Tibial artery (tissue), 4 donors: ENCODE data around the gene MSRB2.

ENCODE experiments used
- DNase-seq, 2 donors: peaks; one replicate each; pipeline ENCODE4 v3.0.0-alpha.2; 2019
- H3K27ac ChIP-seq, 2 donors: fragments of 200-600 bp; sonication (generic) in 1 of 2; 1 replicate in 1 of 2; 2 replicates in 1 of 2; pipeline ENCODE4 v1.5.1; 2018 to 2019; ENCODE audit warnings: mild to moderate bottlenecking in 1 of 2
- H3K27me3 ChIP-seq, 2 donors: fragments of 200-600 bp; sonication (generic) in 1 of 2; one replicate each; pipeline versions ENCODE4 v1.5.1 to v1.6.0; 2016 to 2019
- H3K36me3 ChIP-seq, 3 donors: fragments of 200-600 bp; sonication (generic) in 2 of 3; one replicate each; pipeline ENCODE4 v1.5.1; 2016 to 2019; ENCODE audit warnings: mild to moderate bottlenecking in 2 of 3
- H3K4me1 ChIP-seq, 4 donors: fragments of 200-600 bp; sonication (generic) in 2 of 4; 1 replicate in 3 of 4; 2 replicates in 1 of 4; pipeline ENCODE4 v1.5.1; 2016 to 2019
- H3K4me3 ChIP-seq, 2 donors: fragments of 200-600 bp; sonication (generic) in 1 of 2; 1 replicate in 1 of 2; 2 replicates in 1 of 2; pipeline ENCODE4 v1.5.1; 2018 to 2019; ENCODE audit warnings: mild to moderate bottlenecking in 2 of 2
- H3K9me3 ChIP-seq, 3 donors: fragments of 200-600 bp; sonication (generic) in 1 of 3; one replicate each; pipeline ENCODE4 v1.5.1; 2016 to 2019
- CTCF ChIP-seq, 2 experiments: fragments of 200-600 bp in 1 of 2; fragments of 450-650 bp in 1 of 2; IDR thresholded peaks; one replicate each; pipeline ENCODE4 v1.5.1; 2017 to 2019; ENCODE audit warnings: antibody characterized with exemption in 2 of 2, mild to moderate bottlenecking in 1 of 2, moderate library complexity in 1 of 2
- intact Hi-C: fragments of 100-400 bp; cut with DNase I; formaldehyde crosslinking; loops from one replicate; pipeline ENCODE4 v1.15.0; 2023; ENCODE audit warnings: low total_unique reads

MSRB2 gene

DNA sequence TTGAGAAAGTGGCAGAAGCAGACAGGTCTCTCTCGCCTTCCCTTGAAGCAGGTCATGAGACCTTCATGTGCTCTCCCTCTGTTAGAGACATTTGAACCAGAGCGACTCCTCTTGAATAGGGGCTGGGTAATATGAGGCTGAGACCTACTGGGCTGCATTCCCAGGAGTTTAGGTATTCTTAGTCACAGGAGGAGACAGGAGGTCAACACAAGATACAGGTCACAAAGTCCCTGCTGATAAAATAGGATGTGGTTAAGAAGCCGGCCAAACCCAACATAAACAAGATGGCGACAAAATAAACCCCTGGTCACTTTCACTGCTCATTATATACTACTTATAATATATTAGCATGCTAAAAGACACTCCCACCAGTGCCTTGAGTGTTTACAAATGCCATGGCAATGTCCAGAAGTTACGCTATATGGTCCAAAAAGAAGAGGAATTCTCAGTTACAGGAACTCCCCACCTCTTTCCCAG, 43.5 kb upstream of the MSRB2 start:
- DNase-seq = no peak
- Histone ChIP-seq H3K9me3 (no peaks in the 10 kb centered on the region), H3K4me1 (no peaks in the 10 kb centered on the region), H3K27me3 (no peaks in the 10 kb centered on the region), H3K27ac (no peak overlapping the region), H3K4me3 (no peak overlapping the region), H3K36me3 (no peaks in the 10 kb centered on the region)
- no peak for TF ChIP-seq CTCF (IDR thresholded peaks at IDR 0.05)
- intact Hi-C loops = no loop called here

DNA sequence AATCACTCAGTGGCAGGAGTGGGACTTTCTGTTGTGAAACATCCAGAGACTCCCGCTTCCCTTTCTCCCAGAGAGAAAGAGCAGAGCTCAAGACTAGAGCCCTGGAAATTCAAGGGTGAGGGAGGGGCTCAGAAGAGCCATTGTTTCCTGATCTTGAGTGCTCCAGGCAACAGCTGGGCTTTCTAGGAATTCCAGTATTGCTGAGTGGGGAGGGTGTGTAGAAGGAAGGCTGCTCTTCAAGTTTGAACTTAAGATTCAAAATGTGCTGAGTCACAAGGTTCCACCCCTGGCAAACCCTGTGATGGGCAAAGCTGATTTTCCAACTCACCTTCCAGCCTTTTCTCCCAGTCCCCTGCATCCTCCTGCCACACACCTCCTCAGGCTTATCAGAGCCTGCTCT, 42.3 kb upstream of the MSRB2 start:
- no peak for DNase-seq

GRCh38 chr10:23055424-23056185, 39.8 kb upstream of the MSRB2 start:
- H3K27me3 ChIP-seq = no peaks in the 10 kb centered on the region

More for the DNA sequence above, 42.3 kb upstream of the MSRB2 start:
- no peaks in the 10 kb centered on the region for H3K4me1 ChIP-seq
- intact Hi-C loops = no loop called here
- no peak overlapping the region for H3K27ac ChIP-seq
- H3K36me3 ChIP-seq = no peaks in the 10 kb centered on the region
- no peaks in the 10 kb centered on the region for H3K27me3 ChIP-seq
- TF ChIP-seq CTCF (IDR thresholded peaks at IDR 0.05) = no peak
- no peak overlapping the region for H3K4me3 ChIP-seq
- no peaks in the 10 kb centered on the region for H3K9me3 ChIP-seq

GRCh38 chr10:23056186-23056579, 39.2 kb upstream of the MSRB2 start:
- H3K9me3 ChIP-seq = no peaks in the 10 kb centered on the region
- H3K4me1 ChIP-seq = no peaks in the 10 kb centered on the region
- DNase-seq = no peak
- H3K36me3 ChIP-seq = no peaks in the 10 kb centered on the region
- no peak for TF ChIP-seq CTCF (IDR thresholded peaks at IDR 0.05)
- intact Hi-C loops = no loop called here
- no peak overlapping the region for H3K27ac ChIP-seq
- H3K4me3 ChIP-seq = no peak overlapping the region
- no peaks in the 10 kb centered on the region for H3K27me3 ChIP-seq

More at GRCh38 chr10:23055424-23056185, 39.8 kb upstream of the MSRB2 start:
- H3K36me3 ChIP-seq = no peaks in the 10 kb centered on the region
- intact Hi-C loops = no loop called here
- H3K4me1 ChIP-seq = no peaks in the 10 kb centered on the region
- H3K27ac ChIP-seq = no peak overlapping the region
- H3K9me3 ChIP-seq = no peaks in the 10 kb centered on the region
- DNase-seq = no peak
- no peak overlapping the region for H3K4me3 ChIP-seq
- no peak for TF ChIP-seq CTCF (IDR thresholded peaks at IDR 0.05)

- TF ChIP-seq CTCF (IDR thresholded peaks at IDR 0.05) = no peak
- Histone ChIP-seq H3K4me3 (no peak overlapping the region), H3K27ac (no peak overlapping the region), H3K4me1 (no peaks in the 10 kb centered on the region), H3K36me3 (no peaks in the 10 kb centered on the region), H3K9me3 (no peaks in the 10 kb centered on the region), H3K27me3 (no peaks in the 10 kb centered on the region)
- intact Hi-C loops = no loop called here
- DNase-seq = no peak
These were observed 37.0 kb upstream of the MSRB2 start for GRCh38 chr10:23058366-23058765.
